GM19438 (cell line): ENCODE measurements around the gene PMVK.
A peak's percentile ranks its signal among the peaks of the same experiment; 100 is the strongest.

Experiments used
- ATAC-seq: cut with Tn5 transposase; IDR thresholded peaks from one replicate; pipeline ENCODE4 v1.9.1; 2021; ENCODE audit warnings: low read depth; ENCODE audit not compliant: unreplicated experiment

PMVK gene

GRCh38 chr1:154951901-154952657 is 15.6 kb upstream of the PMVK start:
- ATAC-seq, result no peak

DNA sequence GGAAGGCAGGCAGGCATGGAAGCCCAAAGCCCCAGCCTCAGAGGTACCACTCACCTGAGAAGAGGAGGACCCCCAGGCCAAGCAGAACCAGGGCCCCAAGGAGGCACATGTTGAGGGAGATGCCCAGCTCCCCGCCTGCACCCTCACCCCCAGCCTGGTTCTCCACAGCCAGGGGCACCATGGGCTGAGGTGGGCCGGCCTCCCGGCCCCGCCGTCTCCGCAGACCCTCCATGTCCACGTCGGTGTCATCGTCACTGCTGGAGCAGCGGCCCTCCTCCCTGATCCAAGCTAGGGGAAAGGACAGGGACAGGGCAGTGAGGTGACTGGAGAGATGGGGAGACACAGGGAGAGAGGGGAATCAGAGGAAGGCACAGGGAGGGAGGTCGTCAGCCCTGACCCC is 11.6 kb upstream of the PMVK start:
- no peak for ATAC-seq

DNA sequence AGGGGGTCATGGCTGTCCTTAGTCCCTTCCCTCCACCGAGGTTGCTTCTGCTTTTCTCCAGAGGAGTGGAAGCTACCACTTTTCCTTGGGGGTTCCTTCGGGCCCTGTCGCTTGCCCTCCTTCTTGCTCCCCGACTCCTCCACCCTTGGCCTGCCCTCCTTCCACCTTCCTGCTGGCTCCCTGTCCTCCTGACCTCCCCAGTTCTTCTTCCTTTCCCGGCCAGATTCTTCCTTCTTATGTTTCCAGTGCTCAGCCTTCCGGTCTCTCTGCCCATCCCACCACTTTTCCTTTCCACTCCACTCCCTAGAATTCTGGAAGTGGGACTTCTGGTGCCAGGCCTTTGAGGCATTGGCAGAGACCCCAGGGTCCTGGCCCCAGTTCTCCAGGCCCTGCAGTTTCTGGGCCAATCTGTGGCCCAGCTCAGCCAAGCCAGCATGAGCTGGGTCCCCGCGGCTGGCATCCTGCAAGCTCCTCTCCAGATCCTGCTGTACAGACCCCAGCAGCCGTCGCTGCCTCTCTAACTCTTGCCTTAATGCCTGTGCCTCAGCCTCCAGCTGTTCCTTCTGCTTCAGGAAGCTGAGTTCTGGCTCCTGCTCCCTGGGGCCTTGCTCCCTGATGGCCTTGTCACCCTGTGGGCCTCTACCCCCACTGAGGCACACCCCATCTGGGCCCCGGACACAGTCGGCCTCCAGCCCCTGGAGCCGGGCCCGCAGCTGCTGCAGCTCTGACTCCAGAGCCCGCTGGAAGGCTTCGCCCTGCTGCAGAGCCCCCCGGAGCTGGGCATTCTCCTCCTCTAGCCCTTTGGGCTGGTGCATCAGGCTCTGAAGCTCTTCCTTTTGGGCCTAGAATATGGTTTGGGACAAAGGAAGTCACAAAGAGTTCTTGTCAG is 9.7 kb upstream of the PMVK start:
- ATAC-seq, result no peak

DNA sequence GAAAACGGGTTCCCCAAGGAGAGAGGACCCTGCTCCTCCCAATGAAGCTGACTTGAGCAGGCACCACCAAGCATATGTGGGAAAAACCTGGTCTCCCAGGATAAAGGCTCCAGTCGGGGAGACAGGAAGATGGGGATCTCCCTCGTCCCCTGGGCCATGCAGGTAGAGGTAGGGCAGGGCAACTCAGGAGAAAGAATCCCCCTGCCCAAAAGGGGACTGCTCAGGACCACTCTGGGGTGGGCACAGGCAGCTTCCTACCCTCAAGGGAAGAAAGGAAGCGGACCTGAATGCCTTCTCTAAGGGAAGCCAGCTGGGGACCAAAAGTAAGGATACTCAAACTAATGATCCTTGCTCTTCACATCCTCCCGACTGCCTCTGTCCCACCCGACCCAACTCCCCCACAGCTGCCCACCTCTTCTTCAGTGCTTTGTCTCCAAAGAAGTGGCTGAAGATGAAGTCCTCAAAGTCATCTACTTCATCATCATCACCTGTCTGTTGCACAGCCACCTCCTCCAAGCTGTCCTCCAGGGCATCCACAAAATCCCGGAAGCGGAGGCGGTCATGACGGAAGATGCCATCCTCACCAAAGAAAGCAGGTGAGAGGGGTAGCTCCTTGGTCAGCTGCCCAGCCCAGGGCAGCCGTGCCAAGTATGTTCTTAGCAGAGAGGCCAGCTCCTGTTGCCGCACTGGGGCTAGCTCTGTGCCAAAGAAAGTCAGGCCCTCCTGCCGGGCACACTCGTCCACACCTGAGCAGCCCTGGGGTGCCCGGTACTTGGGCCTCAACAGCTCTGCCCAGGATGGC is 8.8 kb upstream of the PMVK start:
- ATAC-seq, result no peak

GRCh38 chr1:154944401-154945159 is 8.1 kb upstream of the PMVK start:
- ATAC-seq, result no peak

DNA sequence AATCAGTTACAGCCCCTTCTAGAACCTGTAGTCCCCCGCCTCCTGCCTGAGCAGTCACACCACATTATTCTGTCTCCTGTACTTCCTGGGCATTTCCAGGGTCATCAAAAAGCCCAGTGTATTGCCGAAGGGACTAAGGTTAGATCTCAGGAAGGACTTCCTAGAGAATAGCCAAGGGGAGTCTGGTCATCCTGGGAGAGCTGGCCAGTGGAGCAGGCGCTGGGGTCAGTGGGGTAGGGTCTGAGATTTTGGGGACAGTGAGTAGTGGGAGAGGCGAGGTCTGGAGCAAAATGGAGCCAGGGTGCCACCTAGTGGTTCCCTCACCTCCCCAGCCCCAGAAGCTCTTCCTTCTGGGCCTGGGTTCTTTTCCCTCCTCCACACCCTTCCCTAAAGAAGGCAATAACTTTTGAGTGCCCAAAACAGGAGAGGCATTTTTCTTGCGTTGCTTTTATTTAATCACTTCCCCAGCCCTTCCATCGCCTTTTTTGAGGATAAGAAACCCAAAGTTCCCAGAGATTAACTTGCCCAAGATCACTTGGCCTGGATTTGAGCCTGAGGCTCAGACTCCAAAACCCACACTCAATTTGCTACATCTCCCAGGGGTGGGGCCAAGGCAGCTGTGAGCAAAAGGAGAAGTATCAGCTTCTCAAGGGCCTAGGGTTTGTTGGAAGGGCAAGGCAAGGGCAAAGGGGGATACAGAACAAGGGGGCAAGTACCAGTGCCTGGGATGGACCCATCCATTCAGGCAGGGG is 7.3 kb upstream of the PMVK start:
- no peak for ATAC-seq

- no peak for ATAC-seq
These were observed 5.0 kb upstream of the PMVK start for GRCh38 chr1:154941333-154942013.

- ATAC-seq, result no peak
These were observed 4.2 kb upstream of the PMVK start for GRCh38 chr1:154940651-154941194.

DNA sequence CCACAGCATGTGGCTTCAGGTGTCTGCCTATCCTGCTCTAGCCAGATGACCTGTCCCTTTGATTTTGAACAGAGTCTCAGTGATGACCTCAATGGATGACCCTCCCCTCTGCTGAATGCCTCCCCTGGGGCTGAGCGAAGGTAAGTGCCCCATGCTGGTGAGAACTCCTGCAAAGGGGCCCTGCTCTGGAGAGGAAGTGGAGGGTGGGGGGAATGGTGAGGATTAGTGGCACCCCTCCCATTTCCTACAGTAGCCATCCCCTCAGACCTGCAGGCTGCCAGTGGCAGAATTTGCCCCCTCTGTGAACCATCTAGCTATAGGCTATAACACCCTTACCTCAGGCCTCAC is 3.7 kb upstream of the PMVK start:
- no peak for ATAC-seq

DNA sequence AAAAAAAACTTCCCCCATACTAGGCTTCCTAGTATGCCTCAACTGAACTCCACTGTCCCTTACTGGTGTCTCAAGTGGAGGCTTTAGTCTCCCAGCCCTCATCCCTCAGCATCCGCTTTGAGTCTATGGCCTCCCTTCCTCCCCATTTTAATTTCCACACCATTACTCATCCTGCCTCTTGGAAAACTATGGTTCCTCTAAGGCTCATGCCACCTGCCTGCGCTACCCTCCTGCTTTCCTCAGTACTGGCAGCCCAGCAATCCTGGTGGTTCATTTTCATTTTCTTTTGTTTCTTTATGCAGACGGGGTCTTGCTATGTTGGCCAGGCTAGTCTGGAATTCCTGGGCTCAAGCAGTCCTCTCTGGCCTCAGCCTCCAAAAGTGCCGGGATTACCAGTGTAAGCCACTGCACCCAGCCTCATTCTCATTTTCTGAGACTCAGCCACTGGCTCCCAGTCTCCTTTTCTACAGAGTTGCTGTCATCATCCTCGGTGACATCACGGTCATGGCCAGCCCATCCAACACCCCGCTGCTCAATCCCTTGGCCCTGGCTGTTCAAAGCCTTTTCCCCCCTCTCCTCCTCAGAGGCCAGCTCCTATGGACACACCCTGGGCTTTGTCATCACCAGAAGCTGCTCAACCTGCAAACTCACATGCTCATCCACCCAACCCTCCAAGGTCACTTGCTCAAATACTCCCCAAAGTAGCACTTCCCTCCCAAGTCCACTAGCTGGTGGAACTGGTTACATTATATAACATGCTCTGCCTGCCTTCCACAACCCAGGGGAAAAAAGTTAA is 2.3 kb upstream of the PMVK start:
- no peak for ATAC-seq

- ATAC-seq, result no peak
These were observed 1.5 kb upstream of the PMVK start for GRCh38 chr1:154937988-154938386.

DNA sequence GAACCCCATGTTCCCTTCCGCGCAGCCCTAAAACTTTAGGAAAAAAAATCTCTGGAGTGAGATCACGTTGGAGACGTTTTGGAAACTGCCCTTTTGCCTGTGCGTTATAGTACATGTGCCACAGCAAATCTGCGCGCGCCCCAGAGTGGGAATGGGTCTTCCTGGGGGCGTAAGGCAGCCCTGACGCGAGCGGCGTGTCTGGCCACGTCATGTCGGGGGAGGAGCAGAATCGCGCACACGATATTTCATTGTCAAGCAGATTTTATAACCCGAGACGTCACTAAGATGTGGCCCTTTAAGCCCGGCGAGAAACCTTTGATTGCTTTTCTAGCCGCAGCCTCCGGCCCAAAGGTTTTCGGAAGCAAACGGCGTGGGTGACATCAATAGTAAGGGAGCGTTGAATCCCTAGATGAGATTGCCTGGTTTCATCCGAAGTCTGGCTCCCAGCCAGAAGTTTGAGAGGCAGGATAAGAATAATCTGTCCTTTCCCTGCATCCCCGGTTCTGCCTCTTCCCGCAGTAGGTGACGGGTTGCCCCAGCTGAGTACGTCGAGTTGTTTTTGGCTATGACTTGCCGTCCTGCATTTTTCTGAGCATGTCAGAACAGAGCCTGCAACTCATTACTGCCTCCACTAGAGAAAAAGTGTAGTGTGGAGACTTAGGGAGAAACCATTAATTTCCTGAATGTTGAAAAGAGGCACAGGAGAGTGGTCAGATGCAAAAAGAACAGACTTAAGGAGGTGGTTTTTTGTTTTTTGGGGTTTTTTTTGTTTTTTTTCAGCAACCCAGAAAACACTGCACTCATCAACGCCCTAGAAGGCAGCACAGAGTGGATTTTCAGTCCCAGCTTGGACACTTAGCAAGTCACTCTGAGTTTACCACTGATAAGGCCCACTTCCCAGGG is 817 bp upstream of the PMVK start:
- peak; percentile 54 for ATAC-seq

- ATAC-seq, result no peak
These were observed 567 bp downstream of the PMVK start for GRCh38 chr1:154935749-154936554.

- no peak for ATAC-seq
These were observed 2.1 kb downstream of the PMVK start for GRCh38 chr1:154934358-154934948.

DNA sequence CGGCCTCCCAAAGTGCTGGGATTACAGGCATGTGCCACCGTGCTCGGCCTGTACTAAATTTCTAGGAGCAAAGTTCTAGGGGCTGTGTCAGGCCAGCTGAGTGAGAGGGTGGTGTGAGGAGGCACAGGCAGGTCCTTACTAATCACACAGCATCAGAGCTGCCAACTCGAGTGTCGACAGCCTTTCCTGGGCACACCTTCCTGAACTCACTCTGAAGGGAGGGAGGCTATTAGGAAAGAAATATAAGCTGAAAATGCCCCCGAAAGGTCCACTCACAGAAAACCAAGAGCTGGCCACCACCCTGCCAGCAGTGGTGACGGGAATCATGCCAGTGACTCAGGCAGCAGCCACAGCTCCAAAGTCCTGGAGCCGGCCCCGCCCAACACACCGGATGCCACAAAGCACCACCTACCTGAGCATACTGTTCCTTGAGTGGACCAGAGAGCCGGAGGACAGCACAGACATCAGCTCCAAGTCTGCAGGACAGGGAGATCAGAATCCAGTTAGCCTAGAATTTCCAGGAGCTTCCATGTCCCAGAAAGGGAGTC is 4.5 kb downstream of the PMVK start:
- no peak for ATAC-seq

DNA sequence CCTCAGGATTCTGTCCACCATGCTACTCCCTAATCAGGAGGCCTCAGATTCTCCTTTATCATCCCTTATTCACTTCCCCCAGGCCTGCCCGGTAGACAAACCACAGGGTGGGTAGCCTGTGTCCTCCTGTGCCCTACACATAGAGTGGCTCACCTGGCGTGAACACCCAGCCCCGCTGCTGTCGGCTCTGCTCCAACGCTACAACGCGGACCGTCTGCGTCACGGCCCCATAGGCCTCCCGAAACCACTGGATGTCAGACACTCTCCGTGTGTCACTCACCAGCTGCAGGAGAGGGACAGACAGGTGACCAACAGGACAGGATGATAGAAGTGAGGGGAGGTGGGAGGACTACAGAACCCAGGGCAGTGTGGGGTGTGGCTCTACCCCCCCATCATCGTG is 10.3 kb downstream of the PMVK start:
- no peak for ATAC-seq
